ENCODE results near the gene SAMD4B. TPM values are rescaled to one million over a fixed set of nuclear protein-coding genes. Genes with fewer than 3 reads are reported as not detected.

Gene SAMD4B
- total and polyA plus RNA-seq, 10 of the 15 experiments (the other 5 are each of a cell fraction or from before 2014, with no cell fraction given) = 2.4 to 43.3 (median 23.9) TPM

DNA sequence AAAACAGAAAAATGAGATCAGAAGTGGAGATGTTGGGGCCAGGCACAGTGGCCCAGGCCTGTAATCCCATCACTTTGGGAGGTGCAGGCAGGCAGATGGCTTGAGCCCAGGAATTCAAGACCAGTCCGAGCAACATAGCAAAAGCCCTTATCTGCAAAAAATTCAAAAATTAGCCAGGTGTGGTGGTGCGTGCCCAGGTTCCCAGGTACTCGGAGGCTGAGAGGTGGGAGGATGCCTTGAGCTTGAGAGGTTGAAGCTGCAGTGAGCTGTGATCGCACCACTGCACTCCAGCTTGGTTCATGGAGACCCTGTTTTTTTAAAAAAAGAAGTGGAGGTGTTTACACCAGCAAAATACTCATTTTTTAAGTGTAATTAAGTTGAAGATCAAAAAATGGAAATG, 57.8 kb downstream of the SAMD4B start:
- ATAC-seq (no peak), FAIRE-seq (no peak), DNase-seq (ENCODE audit: low read depth, low spot score) (no peak)
- H3K9me3 ChIP-seq (replicated peaks; ENCODE audit: control insufficient read depth, insufficient read depth, low read length) = no peaks in the 10 kb centered on the region
- H3K9ac ChIP-seq (ENCODE audit: control insufficient read depth, insufficient read depth, low read length) = no peak overlapping the region
- no peaks in the 10 kb centered on the region for H4K20me1 ChIP-seq (ENCODE audit: control insufficient read depth, insufficient read depth)
- no peak for TF ChIP-seq CHD4 (IDR thresholded peaks at IDR 0.05)
- no peak for TF ChIP-seq ATF3 (IDR thresholded peaks at IDR 0.05; ENCODE audit: borderline replicate concordance, extremely low read depth, low read depth, low read length)
- TF ChIP-seq KLF5 (IDR thresholded peaks at IDR 0.05; ENCODE audit: partially characterized antibody) = no peak
- no peak for TF ChIP-seq ZBTB11 (CRISPR knock-in tag; IDR thresholded peaks at IDR 0.05)
- no peak for TF ChIP-seq SMARCA5 (IDR thresholded peaks at IDR 0.05)
- TF ChIP-seq PAX8 (IDR thresholded peaks at IDR 0.05) = no peak
- no peak for TF ChIP-seq YBX1 (IDR thresholded peaks at IDR 0.05)
- no peak for TF ChIP-seq NR2C2 (IDR thresholded peaks at IDR 0.05; ENCODE audit: borderline replicate concordance, control insufficient read depth, insufficient read length, low read depth)
- TF ChIP-seq SUZ12 (IDR thresholded peaks at IDR 0.05; ENCODE audit: unreplicated experiment) = no peak
- TF ChIP-seq IKZF1 (conservative IDR thresholded peaks at IDR 0.05) = no peak
- no peak for TF ChIP-seq POLR2A (IDR thresholded peaks at IDR 0.05; ENCODE audit: low read depth, low read length)
- TF ChIP-seq BRCA1 (IDR thresholded peaks at IDR 0.05; ENCODE audit: low read depth, low read length) = no peak
- no peak for TF ChIP-seq NR2C1 (IDR thresholded peaks at IDR 0.05)
- no peak for TF ChIP-seq MAX (IDR thresholded peaks at IDR 0.05; ENCODE audit: low read depth, low read length)
- CTCF ChIA-PET = interaction anchor here (0.8 to 7.4 kb wide), 3 partner anchors 9 to 133 kb away, joined by 3 to 218 read pairs (median 20); partner anchors contain the start of genes EID2B, MED29, PAF1 and PLEKHG2
- 50% methylated on average over 4 of the region's 4 CpGs for WGBS (ENCODE audit: insufficient coverage, insufficient replicate concordance, low lambda C conversion rate, missing lambda C conversion rate)
- RAD21 ChIA-PET (ENCODE audit: unreplicated experiment) = interaction anchor here (6.7 kb wide), 1 partner anchor 12 kb away, joined by 159 read pairs; the partner anchor contains the start of gene PLEKHG2
- peaks cover 25% of the 10 kb centered on the region for H3K79me2 ChIP-seq (ENCODE audit: control insufficient read depth, insufficient read depth, low read length)
- intact Hi-C loops (cut with micrococcal nuclease; ENCODE audit: unreplicated experiment) (loop anchor here (10.0 kb wide), 1 partner anchor 425 kb away; the partner anchor contains the start of gene FBXO17), in situ Hi-C loops (cut with MboI) (no loop called here)
- H3K4me3 ChIP-seq = no peak overlapping the region
- POLR2A ChIA-PET = interaction anchor here (1.9 to 2.9 kb wide), 2 partner anchors 12 to 36 kb away, joined by 13 to 37 read pairs; partner anchors contain the start of genes PLEKHG2 and RPS16
- H3K4me2 ChIP-seq (ENCODE audit: control insufficient read depth, insufficient read depth) = no peak overlapping the region
- H3K27ac ChIP-seq (ENCODE audit: control insufficient read depth, insufficient read depth) = peak overlapping the region; percentile 65
- SMC1A ChIA-PET (ENCODE audit: uncharacterized antibody, unreplicated experiment) = interaction anchor here (1.1 to 8.7 kb wide), 2 partner anchors 12 to 30 kb away, joined by 3 to 146 read pairs; partner anchors contain the start of gene PLEKHG2
- BruUV-seq (replicated peaks) = no TSS peak
- H3K36me3 ChIP-seq (ENCODE audit: control insufficient read depth in 2 of 2, insufficient read depth in 2 of 2, low read length in 1 of 2) = peaks cover 0 to 7% of the 10 kb centered on the region in 2 experiments; a peak in 2 of 4 replicates
- peaks cover 69% of the 10 kb centered on the region for H3K4me1 ChIP-seq (ENCODE audit: control insufficient read depth, insufficient read depth, low read length)
- no peaks in the 10 kb centered on the region for H3K27me3 ChIP-seq (replicated peaks in 1 of 2; ENCODE audit: control insufficient read depth in 2 of 2, insufficient read depth in 2 of 2, low read length in 1 of 2)
- H2AFZ ChIP-seq (ENCODE audit: control insufficient read depth, low read depth, low read length) = no peak overlapping the region
